GM23338 (cell line): ENCODE data around the gene CD2BP2. TPM values are rescaled to one million over a fixed set of nuclear protein-coding genes. Genes with fewer than 3 reads are reported as not detected.
"Not testable (repeated sequence)": the region's sequence is repeated elsewhere in the genome, so short reads cannot be mapped to it uniquely, and the experiment has no call there.

Experiments used
- ATAC-seq: fragments of 200-7000 bp; cut with Tn5 transposase; 3 replicates; pipeline ENCODE4 v1.9.1; 2020
- DNase-seq: peaks from one replicate; pipeline ENCODE4 v3.0.0-alpha.2; 2015; ENCODE audit warnings: low spot score
- H2AFZ ChIP-seq: fragments of 200-600 bp; sonication (generic); 2 replicates; pipeline ENCODE4 v1.8.0; 2016; ENCODE audit warnings: antibody characterized with exemption, mild to moderate bottlenecking, moderate library complexity
- H3F3A ChIP-seq: fragments of 200-600 bp; sonication (generic); replicated peaks from 2 replicates; pipeline ENCODE4 v1.8.0; 2017; ENCODE audit warnings: antibody characterized with exemption, mixed run types, low read depth
- H3K27ac ChIP-seq: fragments of 200-600 bp; sonication (generic); 2 replicates; pipeline ENCODE4 v1.6.1; 2016; ENCODE audit warnings: low read depth
- H3K27me3 ChIP-seq: fragments of 200-600 bp; sonication (generic); 2 replicates; pipeline ENCODE4 v1.8.0; 2016; ENCODE audit warnings: mild to moderate bottlenecking, mixed run types, moderate library complexity; ENCODE audit not compliant: insufficient read depth
- H3K36me3 ChIP-seq: fragments of 200-600 bp; sonication (generic); 2 replicates; pipeline ENCODE4 v1.8.0; 2016; ENCODE audit warnings: mild to moderate bottlenecking; ENCODE audit not compliant: insufficient read depth
- H3K4me1 ChIP-seq: fragments of 200-600 bp; sonication (generic); 2 replicates; pipeline ENCODE4 v1.8.0; 2016; ENCODE audit warnings: mild to moderate bottlenecking, moderate library complexity; ENCODE audit not compliant: insufficient read depth
- H3K4me2 ChIP-seq: fragments of 200-600 bp; sonication (generic); 2 replicates; pipeline ENCODE4 v1.7.1; 2017; ENCODE audit warnings: mixed run types
- H3K4me3 ChIP-seq: fragments of 200-600 bp; sonication (generic); 2 replicates; pipeline ENCODE4 v1.6.1; 2016; ENCODE audit warnings: mixed run types
- H3K79me2 ChIP-seq: fragments of 200-600 bp; sonication (generic); replicated peaks from 2 replicates; pipeline ENCODE4 v1.8.0; 2017; ENCODE audit warnings: mild to moderate bottlenecking; ENCODE audit not compliant: insufficient read depth
- H3K9me2 ChIP-seq: fragments of 200-600 bp; sonication (generic); 2 replicates; pipeline ENCODE4 v1.8.0; 2017; ENCODE audit not compliant: insufficient read depth
- H4K20me1 ChIP-seq: fragments of 200-600 bp; sonication (generic); replicated peaks from 2 replicates; pipeline ENCODE4 v1.8.0; 2017; ENCODE audit warnings: mild to moderate bottlenecking; ENCODE audit not compliant: insufficient read depth
- H3K27ac Mint-ChIP-seq: 2 replicates; pipeline ENCODE4 v1.8.0; 2020; ENCODE audit warnings: inconsistent platforms, mild to moderate bottlenecking, moderate library complexity, mixed read lengths
- H3K27me3 Mint-ChIP-seq: 3 replicates; pipeline ENCODE4 v1.8.0; 2022; ENCODE audit warnings: low read depth, mild to moderate bottlenecking, moderate library complexity, mixed read lengths, inconsistent platforms; ENCODE audit not compliant: insufficient read depth, poor library complexity
- H3K36me3 Mint-ChIP-seq: 3 replicates; pipeline ENCODE4 v1.8.0; 2021; ENCODE audit warnings: low read depth, mild to moderate bottlenecking, inconsistent platforms, moderate library complexity, mixed read lengths
- H3K4me1 Mint-ChIP-seq: 3 replicates; pipeline ENCODE4 v1.8.0; 2020; ENCODE audit warnings: mild to moderate bottlenecking, inconsistent platforms, mixed read lengths
- H3K4me3 Mint-ChIP-seq: 3 replicates; pipeline ENCODE4 v1.8.0; 2021; ENCODE audit warnings: moderate library complexity, mild to moderate bottlenecking, inconsistent platforms, mixed read lengths
- H3K9me3 Mint-ChIP-seq: 3 replicates; pipeline ENCODE4 v1.8.0; 2020; ENCODE audit warnings: moderate library complexity, mild to moderate bottlenecking, inconsistent platforms, mixed read lengths
- ETS1 ChIP-seq: IDR thresholded peaks from 2 replicates; pipeline ENCODE4 v1.6.1; 2016; ENCODE audit warnings: antibody characterized with exemption
- JUNB ChIP-seq: IDR thresholded peaks from one replicate; pipeline ENCODE4 v1.6.1; 2016; ENCODE audit warnings: antibody characterized with exemption; ENCODE audit not compliant: unreplicated experiment
- NANOG ChIP-seq: IDR thresholded peaks from 2 replicates; pipeline ENCODE4 v1.6.1; 2016; ENCODE audit warnings: antibody characterized with exemption, borderline replicate concordance
- POLR2AphosphoS5 ChIP-seq: IDR thresholded peaks from 2 replicates; pipeline ENCODE4 v1.6.1; 2016; ENCODE audit warnings: antibody characterized with exemption, low read depth
- REST ChIP-seq: IDR thresholded peaks from one replicate; pipeline ENCODE4 v1.6.1; 2018; ENCODE audit warnings: antibody characterized with exemption; ENCODE audit not compliant: unreplicated experiment
- STAT1 ChIP-seq: IDR thresholded peaks from one replicate; pipeline ENCODE4 v1.6.1; 2016; ENCODE audit warnings: antibody characterized with exemption; ENCODE audit not compliant: unreplicated experiment
- ZNF331 ChIP-seq: fragments of 250-450 bp; sonication (Bioruptor Pico); IDR thresholded peaks from 2 replicates; pipeline ENCODE4 v1.5.0; 2020; ENCODE audit warnings: low read depth, mild to moderate bottlenecking, moderate library complexity
- polyA plus RNA-seq: library from polyadenylated mRNA; unstranded; fragments of >200 nt; fragmentation: Nextera tagmentation; extraction: Ambion mirVana; gene quantifications from 2 replicates; pipeline ENCODE4 v1.2.1, GENCODE V29; 2016
- total RNA-seq: library from RNA; depleted of rRNA; stranded (reverse); fragments of >200 nt; shearing (Covaris generic); gene quantifications from 2 replicates; pipeline ENCODE4 v1.2.3, GENCODE V29; 2014

Gene CD2BP2
- total and polyA plus RNA-seq, 2 experiments from 2014 or later: 23.1 to 38.7 TPM

- TF ChIP-seq ETS1: no peak
- TF ChIP-seq REST: no peak
- TF ChIP-seq STAT1: no peak
- no peak for TF ChIP-seq NANOG
- TF ChIP-seq JUNB: no peak
- TF ChIP-seq ZNF331 (CRISPR knock-in tag): no peak
These were observed 19.3 kb downstream of the CD2BP2 start (continued) for GRCh38 chr16:30335598-30336474.

- H3F3A ChIP-seq, H3K36me3 Mint-ChIP-seq, H3K4me1 Mint-ChIP-seq, H3K4me1 ChIP-seq, H4K20me1 ChIP-seq, H3K36me3 ChIP-seq, H3K9me2 ChIP-seq, H3K27me3 ChIP-seq, H3K9me3 Mint-ChIP-seq, H3K27me3 Mint-ChIP-seq: not testable (repeated sequence)
- peak; percentile 82 for TF ChIP-seq POLR2AphosphoS5
- ATAC-seq: peak; percentile 87
- Histone ChIP-seq H3K27ac (peak overlapping the region; percentile 80), H3K4me2 (peak overlapping the region; percentile 71), H3K4me3 (peak overlapping the region; percentile 73), H2AFZ (peak overlapping the region; percentile 91; the same call in 1 of the 2 replicates), H3K79me2 (peaks cover 39% of the 10 kb centered on the region)
- peak; percentile 76 for DNase-seq
- H3K27ac Mint-ChIP-seq: 0 out of 2 replicates have a peak overlapping the region, but pooled peaks have one; percentile 65
- H3K4me3 Mint-ChIP-seq: peak overlapping the region; percentile 68
These were observed 20.0 kb downstream of the CD2BP2 start for GRCh38 chr16:30335028-30335597.

GRCh38 chr16:30334473-30334989 is 20.6 kb downstream of the CD2BP2 start:
- H3K79me2 ChIP-seq: peaks cover 45% of the 10 kb centered on the region
- H4K20me1 ChIP-seq, H2AFZ ChIP-seq, H3K4me1 ChIP-seq, H3K36me3 Mint-ChIP-seq, H3K27me3 ChIP-seq, H3K9me3 Mint-ChIP-seq, H3K4me1 Mint-ChIP-seq, H3K9me2 ChIP-seq, H3F3A ChIP-seq, H3K36me3 ChIP-seq, H3K27me3 Mint-ChIP-seq: not testable (repeated sequence)
- H3K27ac ChIP-seq: peak overlapping the region; percentile 81; the same call in 1 of the 2 replicates
- DNase-seq: peak; percentile 79
- H3K27ac Mint-ChIP-seq: peak overlapping the region; percentile 95
- H3K4me3 Mint-ChIP-seq: peak overlapping the region; percentile 98
- peak overlapping the region; percentile 73 for H3K4me3 ChIP-seq
- H3K4me2 ChIP-seq: peak overlapping the region; percentile 79
- peak; percentile 95 for ATAC-seq

- H3K36me3 ChIP-seq, H3K9me2 ChIP-seq, H3K27ac Mint-ChIP-seq, H3F3A ChIP-seq, H3K27me3 ChIP-seq, H2AFZ ChIP-seq, H3K4me3 ChIP-seq, H3K27me3 Mint-ChIP-seq, H3K4me3 Mint-ChIP-seq, H3K4me2 ChIP-seq, H3K4me1 Mint-ChIP-seq, H4K20me1 ChIP-seq, H3K27ac ChIP-seq, DNase-seq, H3K36me3 Mint-ChIP-seq, H3K4me1 ChIP-seq, ATAC-seq, H3K9me3 Mint-ChIP-seq: not testable (repeated sequence)
- H3K79me2 ChIP-seq: peaks cover 61% of the 10 kb centered on the region
These were observed 30.9 kb downstream of the CD2BP2 start for GRCh38 chr16:30324220-30324619.

GRCh38 chr16:30318647-30319046 is 36.5 kb downstream of the CD2BP2 start:
- H4K20me1 ChIP-seq, H3F3A ChIP-seq, ATAC-seq, H3K4me3 ChIP-seq, H2AFZ ChIP-seq, H3K9me2 ChIP-seq, H3K36me3 ChIP-seq, H3K27me3 ChIP-seq, H3K4me2 ChIP-seq, H3K4me3 Mint-ChIP-seq, H3K9me3 Mint-ChIP-seq, H3K4me1 ChIP-seq, H3K27ac Mint-ChIP-seq, DNase-seq, H3K4me1 Mint-ChIP-seq, H3K27me3 Mint-ChIP-seq, H3K27ac ChIP-seq, H3K36me3 Mint-ChIP-seq: not testable (repeated sequence)
- H3K79me2 ChIP-seq: peaks cover 55% of the 10 kb centered on the region
